Measurements from ENCODE around the gene FHIT.

FHIT gene

GRCh38 chr3:61149236-61149635 is 102.0 kb downstream of the FHIT start:
- no peak overlapping the region for H3K9ac ChIP-seq (ENCODE audit: low read length)
- H3K9me3 ChIP-seq (ENCODE audit: insufficient read depth, low read length) = no peaks in the 10 kb centered on the region; the same call in 1 of the 2 replicates
- H3K36me3 ChIP-seq (ENCODE audit: low read length) = no peaks in the 10 kb centered on the region
- H2AFZ ChIP-seq (ENCODE audit: low read depth, low read length, severe bottlenecking) = no peak overlapping the region
- H3K4me2 ChIP-seq (ENCODE audit: low read depth, low read length, poor library complexity, severe bottlenecking) = no peak overlapping the region
- no peak overlapping the region for H3K27ac ChIP-seq (ENCODE audit: low read depth, low read length)
- H4K20me1 ChIP-seq (ENCODE audit: low read depth, low read length) = no peaks in the 10 kb centered on the region
- H3F3A ChIP-seq (ENCODE audit: insufficient read depth) = no peaks in the 10 kb centered on the region
- H3K79me2 ChIP-seq (ENCODE audit: insufficient read depth, low read length) = no peaks in the 10 kb centered on the region
- TF ChIP-seq CTCF (IDR thresholded peaks at IDR 0.05; ENCODE audit: insufficient read depth, low read length, poor library complexity, severe bottlenecking) = no peak
- no peak overlapping the region for H3K4me3 ChIP-seq (ENCODE audit: insufficient read depth, low read length, poor library complexity, severe bottlenecking)
- no peaks in the 10 kb centered on the region for H3K9me2 ChIP-seq (replicated peaks; ENCODE audit: insufficient read depth, low read length)
- H3K27me3 ChIP-seq (ENCODE audit: low read length) = no peaks in the 10 kb centered on the region

GRCh38 chr3:61146010-61146890 is 105.0 kb downstream of the FHIT start:
- TF ChIP-seq CTCF (IDR thresholded peaks at IDR 0.05; ENCODE audit: insufficient read depth, low read length, poor library complexity, severe bottlenecking) (no peak), EZH2phosphoT487 (conservative IDR thresholded peaks at IDR 0.05; ENCODE audit: low read length) (no peak)
- Histone ChIP-seq H3F3A (ENCODE audit: insufficient read depth) (no peaks in the 10 kb centered on the region), H3K27ac (ENCODE audit: low read depth, low read length) (no peak overlapping the region), H3K4me2 (ENCODE audit: low read depth, low read length, poor library complexity, severe bottlenecking) (no peak overlapping the region), H3K4me3 (ENCODE audit: insufficient read depth, low read length, poor library complexity, severe bottlenecking) (no peak overlapping the region), H3K36me3 (ENCODE audit: low read length) (no peaks in the 10 kb centered on the region), H3K79me2 (ENCODE audit: insufficient read depth, low read length) (no peaks in the 10 kb centered on the region), H2AFZ (ENCODE audit: low read depth, low read length, severe bottlenecking) (no peak overlapping the region), H3K9me2 (replicated peaks; ENCODE audit: insufficient read depth, low read length) (no peaks in the 10 kb centered on the region), H3K9ac (ENCODE audit: low read length) (no peak overlapping the region), H3K27me3 (ENCODE audit: low read length) (no peaks in the 10 kb centered on the region), H3K9me3 (ENCODE audit: insufficient read depth, low read length) (no peaks in the 10 kb centered on the region; the same call in 1 of the 2 replicates), H4K20me1 (ENCODE audit: low read depth, low read length) (no peaks in the 10 kb centered on the region)

GRCh38 chr3:61141697-61142096 is 109.6 kb downstream of the FHIT start:
- Histone ChIP-seq H3K79me2 (ENCODE audit: insufficient read depth, low read length) (no peaks in the 10 kb centered on the region), H3K27ac (ENCODE audit: low read depth, low read length) (no peak overlapping the region), H3K4me3 (ENCODE audit: insufficient read depth, low read length, poor library complexity, severe bottlenecking) (no peak overlapping the region), H3K4me2 (ENCODE audit: low read depth, low read length, poor library complexity, severe bottlenecking) (no peak overlapping the region), H3K9me2 (replicated peaks; ENCODE audit: insufficient read depth, low read length) (no peaks in the 10 kb centered on the region), H4K20me1 (ENCODE audit: low read depth, low read length) (no peaks in the 10 kb centered on the region), H2AFZ (ENCODE audit: low read depth, low read length, severe bottlenecking) (no peak overlapping the region), H3K36me3 (ENCODE audit: low read length) (no peaks in the 10 kb centered on the region), H3K9ac (ENCODE audit: low read length) (no peak overlapping the region), H3K9me3 (ENCODE audit: insufficient read depth, low read length) (no peaks in the 10 kb centered on the region; the same call in 1 of the 2 replicates), H3F3A (ENCODE audit: insufficient read depth) (no peaks in the 10 kb centered on the region), H3K27me3 (ENCODE audit: low read length) (no peaks in the 10 kb centered on the region)
- no peak for TF ChIP-seq EZH2phosphoT487 (conservative IDR thresholded peaks at IDR 0.05; ENCODE audit: low read length)
- TF ChIP-seq CTCF (IDR thresholded peaks at IDR 0.05; ENCODE audit: insufficient read depth, low read length, poor library complexity, severe bottlenecking) = no peak
